HG02852 (cell line): Measurements from ENCODE around the gene FTCDNL1.

Experiments
- ATAC-seq: cut with Tn5 transposase; IDR thresholded peaks from one replicate; pipeline ENCODE4 v1.9.1; 2021; ENCODE audit warnings: mild to moderate bottlenecking, moderate library complexity; ENCODE audit not compliant: unreplicated experiment

Gene FTCDNL1

DNA sequence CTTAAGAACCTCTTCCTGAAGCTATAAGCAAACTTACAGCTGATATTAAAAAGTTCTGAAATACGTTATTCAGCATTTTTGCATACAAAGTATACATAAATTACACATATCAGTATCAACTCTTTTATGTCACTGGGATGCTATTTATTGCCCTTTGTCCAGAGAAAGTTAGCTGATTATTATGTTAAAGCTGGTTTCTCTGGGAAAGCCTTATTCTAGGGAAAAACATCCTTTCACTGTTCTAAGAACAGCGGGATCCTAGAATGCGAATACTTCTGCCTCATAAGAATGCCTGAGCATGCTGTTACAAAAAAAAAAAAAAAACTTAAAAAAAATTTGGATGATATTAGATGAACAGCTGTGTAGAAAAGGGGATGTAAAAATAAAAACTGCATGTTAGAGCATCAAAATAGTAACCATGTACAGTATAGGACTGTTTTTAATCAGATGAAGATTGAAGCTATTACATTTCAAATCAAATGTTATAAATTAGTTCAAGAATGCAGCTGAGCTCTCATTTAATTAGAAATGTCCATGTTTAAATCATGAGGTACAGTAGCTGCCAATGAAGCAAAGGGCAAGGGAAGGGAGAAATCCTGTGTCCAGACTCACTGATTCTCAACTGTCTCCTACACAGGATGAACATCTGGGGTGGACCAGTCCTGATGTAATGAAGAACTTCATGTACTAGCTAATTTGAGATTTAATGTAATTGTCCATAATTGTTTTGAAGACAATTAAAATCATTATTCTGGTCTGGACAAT lies 8.2 kb downstream of the FTCDNL1 start:
- no peak for ATAC-seq

DNA sequence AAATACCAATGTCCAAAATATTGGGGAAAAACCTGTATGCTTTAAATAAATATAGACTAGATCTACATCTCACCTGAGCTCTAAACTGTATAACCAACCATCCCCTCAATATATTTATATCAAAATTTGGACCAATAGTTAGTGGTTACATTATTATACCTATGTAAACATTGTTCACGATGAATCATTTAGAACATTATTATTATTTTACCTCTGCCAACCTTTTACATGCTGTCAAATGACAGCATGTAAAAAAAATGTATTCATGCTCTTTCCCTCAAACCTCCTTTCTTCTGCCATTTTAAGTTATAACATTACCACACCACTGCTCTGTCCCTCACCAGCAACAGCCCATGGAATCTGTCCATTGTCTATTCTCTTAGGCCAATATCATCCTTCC lies 9.6 kb downstream of the FTCDNL1 start:
- no peak for ATAC-seq

DNA sequence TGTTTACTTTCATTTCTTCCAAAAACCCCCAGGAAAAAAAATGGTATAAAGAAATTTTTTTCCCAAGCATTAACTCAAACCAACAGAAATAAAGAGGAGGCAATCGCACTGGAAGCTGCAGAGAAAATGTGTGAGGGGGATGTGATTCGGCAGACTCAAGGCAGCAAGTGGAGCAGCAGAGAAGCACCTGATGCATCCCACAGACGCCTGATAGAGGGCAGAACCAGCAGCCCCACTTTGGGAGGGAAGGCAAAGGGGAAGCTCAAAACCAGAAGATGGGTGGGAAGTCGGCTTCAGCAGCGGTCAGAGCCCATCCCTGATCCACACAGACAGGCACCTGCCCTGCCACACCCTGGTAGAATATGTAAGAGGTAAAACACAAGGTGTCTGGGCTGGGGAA lies 12.6 kb downstream of the FTCDNL1 start:
- ATAC-seq: no peak

DNA sequence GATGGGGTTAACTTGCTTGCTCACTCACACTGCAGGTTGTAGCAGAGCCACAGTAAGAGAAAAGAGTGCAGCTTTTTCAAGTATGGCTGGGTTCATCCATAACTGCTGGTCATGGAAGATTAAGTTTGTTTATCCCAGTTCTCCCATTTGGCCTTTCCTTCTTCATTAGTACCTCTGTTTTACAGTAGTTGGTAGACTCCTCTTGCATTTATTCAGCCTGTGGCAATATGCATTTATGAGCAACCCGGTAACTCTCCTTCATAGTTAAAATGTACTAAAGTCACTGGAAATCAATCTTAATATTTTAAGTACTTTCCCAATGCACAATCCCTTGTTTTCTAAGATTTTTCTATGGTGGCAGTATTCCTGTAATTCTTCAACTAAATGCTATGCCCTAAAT lies 14.0 kb downstream of the FTCDNL1 start:
- no peak for ATAC-seq

DNA sequence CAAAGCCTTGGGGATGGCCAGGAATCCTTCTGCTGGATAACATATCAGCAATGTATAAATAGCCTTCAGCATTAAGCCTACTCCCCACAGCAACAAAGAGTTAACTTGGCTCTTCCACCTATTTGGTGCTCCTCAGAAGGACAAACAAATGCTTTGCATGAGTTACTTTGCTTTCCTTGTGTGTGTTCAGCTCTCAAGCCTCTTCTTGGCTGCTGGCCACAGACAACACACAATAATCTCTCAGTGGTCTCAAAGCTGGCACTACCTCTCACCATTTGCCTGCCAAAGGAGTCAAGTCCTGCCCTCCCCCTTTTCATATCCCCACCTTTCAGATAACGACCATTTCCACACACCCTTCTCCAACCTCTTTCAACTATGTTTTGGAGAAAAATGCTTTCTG lies 17.5 kb downstream of the FTCDNL1 start:
- ATAC-seq: no peak

DNA sequence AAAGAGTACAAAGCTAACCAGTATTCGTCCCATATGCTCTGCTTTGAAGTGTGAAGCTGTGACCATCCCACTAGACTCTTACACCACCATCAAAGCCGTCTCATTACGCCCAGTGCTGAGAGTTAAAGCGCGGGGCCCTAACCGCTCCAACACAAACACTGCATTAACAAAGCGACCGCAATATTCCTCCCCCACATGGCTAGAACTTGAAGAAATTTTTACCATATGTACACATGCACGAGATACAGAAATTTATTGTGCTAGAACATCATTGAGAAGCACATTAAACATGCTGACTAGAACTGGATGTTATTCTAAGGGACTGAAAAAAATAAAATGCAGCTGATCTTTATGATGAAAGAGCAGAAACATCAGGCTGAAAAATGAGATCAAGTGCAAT lies 20.5 kb downstream of the FTCDNL1 start:
- ATAC-seq: no peak

DNA sequence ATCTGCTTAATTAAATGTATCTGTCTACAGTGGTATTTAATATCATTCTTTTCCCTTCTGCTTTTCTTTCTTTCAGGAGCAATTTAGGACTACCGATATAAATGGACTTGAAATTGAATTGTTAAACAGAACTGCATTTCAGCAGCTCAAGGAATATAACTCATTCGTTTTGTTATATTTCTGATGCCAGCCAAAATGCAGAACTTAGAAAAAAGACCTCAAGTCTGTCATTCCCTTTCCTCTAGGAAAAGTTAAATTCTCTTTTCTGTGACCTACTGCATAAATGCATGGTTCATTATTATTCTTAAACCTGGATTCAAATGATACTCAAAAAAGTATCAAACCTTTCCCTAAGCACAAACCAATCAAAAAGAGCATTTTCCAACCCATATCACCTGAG lies 21.4 kb downstream of the FTCDNL1 start:
- ATAC-seq: no peak

DNA sequence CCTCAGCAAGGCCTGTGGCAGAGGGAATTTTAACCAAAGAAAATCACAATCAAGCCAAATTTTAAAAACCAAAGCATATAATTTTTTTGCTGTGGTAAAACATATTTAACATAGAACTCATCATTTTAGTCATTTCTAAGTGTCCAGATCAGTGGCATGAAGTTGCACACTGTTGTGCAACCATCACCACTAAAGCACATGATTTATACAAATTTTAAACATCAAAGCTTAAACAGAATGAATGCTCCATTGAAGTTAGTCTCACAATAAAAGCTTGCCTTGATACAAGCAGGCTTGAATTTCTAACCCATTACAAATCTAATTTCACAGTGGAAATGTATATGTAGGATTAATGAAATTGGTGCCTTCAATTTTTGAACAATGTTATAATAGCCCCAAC lies 31.2 kb downstream of the FTCDNL1 start:
- ATAC-seq: no peak

DNA sequence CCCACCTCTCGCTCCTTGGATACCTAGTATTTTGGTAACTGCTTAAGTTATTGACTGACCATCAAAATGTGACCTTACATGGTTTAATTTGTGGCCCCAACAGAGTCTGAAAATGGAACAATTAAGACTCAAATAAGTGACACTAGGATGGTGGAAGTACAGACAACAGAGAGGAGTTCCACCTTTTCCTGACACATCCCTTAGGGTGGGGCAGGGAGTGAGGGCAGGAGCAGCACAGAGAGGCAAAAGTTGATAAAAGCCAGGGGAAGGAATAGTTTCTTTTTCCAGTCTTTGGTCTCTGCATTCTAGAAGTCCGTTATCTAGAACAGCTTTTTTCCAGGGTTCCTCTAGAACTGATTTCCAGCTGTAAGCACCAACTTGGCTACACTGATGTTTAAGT lies 32.2 kb downstream of the FTCDNL1 start:
- ATAC-seq: no peak

DNA sequence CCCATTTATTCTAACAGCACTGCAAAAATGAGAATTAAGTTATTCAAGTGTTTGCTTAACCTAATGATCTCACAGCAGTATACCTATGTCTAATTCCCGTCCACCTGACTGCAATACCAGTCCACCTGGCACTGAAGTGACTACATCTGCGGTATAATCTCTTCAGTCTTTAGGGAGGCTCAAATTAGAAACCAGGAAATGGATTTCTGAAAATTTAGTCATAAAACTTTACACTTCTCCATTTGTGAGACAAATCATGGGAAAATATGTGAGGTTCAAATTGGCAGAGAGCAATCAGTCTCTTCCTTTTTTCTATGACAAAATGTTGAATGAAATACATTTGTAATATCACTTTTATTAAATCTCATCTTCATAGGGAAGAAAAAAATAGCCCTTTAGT lies 33.0 kb downstream of the FTCDNL1 start:
- no peak for ATAC-seq

DNA sequence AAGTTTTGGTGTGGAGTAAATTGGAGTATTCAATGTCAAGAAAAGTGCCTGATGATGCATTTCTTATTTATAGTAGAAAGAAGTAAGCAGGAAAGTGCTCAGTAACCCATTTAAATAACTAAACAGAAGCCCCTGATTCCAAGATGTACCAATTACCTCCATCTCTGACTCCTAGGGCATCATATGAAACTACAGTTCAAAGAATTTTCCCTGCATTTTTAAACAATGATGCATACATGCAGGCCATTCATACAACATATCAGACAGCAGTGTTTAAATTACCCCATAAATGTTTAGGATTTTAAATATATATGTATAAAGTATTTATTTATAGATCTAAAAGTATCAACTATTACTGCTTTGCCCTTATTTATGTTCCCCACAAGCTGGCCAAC lies 36.2 kb downstream of the FTCDNL1 start:
- no peak for ATAC-seq

DNA sequence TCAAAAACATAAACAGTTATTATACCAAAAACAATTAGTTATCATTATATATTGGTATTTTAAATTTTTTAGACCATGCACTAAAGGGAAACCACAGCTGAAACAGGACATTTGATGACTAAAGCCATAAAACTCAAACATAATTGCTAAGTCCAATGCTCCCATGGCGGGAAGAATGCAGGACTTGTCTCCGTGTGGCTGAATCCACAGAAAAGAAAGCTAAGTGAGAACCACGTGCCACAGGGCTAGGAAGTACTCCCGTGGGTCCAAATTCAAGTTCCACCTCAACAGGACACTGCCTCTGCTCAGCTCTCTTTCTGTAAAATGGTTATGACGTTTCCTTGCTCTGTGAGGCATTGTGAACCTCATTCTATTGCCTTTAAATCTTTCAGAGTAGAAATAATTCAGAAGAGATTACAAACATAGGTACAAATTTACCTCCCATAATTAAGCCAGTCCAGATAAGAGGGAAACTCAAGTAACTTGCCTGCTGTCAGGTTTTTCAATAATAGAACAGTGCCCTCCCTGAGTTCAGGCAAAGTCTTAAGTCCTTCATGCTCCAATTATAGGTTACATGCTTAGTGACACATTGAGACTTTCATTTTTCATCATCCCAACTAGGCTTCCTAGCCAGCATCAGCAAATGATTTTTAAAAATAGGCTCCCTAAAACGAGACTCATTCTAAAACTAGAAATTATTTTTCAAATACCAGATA lies 36.7 kb downstream of the FTCDNL1 start:
- ATAC-seq: no peak

DNA sequence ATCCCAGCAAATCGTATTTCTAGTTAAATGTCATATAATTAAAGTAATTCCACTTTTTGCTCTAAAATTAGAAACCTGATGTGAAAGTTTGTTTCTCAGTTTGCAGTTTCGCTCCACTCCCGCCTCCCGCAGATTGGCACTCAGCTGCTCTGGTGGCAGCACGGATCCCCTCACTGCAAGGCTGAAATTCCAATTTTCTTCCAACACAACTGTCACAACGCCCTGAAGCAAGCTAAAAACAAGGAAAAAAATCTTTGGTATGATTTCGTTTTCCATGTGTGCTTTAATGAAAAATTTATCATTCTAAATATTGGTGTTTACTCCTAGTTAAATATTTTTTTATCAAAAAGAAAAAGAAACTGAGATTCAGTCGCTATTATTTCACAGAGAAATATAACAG lies 38.5 kb downstream of the FTCDNL1 start:
- ATAC-seq: no peak

DNA sequence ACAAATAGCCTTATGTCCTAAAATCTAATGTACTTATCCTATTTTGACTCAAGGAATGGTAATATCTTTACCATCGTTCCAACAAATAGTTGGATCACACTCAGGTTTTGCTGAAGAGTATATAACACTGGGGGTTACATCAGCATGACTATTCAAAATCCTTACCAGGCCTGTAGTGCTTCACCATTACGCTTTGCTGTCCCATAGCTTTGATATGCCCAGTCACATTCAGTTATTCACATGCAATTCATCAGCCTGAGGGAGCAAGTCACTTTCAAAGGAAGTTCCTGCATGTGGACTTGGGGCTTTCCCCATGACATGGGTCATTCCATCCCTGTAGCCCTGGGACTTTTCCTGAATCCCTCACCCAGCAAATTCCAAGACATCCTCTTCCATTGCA lies 39.6 kb downstream of the FTCDNL1 start:
- ATAC-seq: no peak

DNA sequence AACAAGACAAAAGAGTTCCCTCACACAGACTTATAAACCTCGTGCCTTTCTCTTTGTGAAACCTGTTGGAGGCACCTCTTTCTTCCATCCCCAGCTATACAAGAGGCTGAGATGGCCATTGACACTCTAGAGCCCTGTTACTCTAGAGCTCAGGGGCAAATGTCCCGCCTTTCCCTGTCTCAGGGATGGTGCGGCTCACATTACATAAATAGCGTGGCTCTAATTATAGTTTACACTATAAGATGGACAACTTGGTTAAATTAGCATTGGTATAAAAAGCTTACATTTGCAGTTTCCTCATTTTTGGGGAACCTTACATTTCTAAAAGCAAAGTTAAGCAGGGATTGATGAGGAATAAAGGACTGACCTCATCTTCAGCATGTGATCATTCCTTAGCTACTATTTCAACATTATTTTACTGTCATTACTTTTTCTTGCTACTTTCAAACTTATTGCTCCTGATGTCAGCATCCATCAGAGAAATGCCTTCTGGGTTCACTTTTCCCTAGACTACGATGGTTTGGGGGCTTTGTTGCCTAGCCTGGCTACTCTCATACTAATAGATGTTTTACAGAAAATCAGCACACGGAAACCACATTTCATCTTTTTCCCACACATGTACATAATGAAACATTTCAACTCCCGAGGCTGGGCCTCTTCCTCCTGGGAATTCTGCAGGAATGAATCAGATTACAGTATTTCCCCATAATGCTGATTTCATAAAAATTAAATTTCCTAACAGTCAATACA lies 40.4 kb downstream of the FTCDNL1 start:
- ATAC-seq: no peak

DNA sequence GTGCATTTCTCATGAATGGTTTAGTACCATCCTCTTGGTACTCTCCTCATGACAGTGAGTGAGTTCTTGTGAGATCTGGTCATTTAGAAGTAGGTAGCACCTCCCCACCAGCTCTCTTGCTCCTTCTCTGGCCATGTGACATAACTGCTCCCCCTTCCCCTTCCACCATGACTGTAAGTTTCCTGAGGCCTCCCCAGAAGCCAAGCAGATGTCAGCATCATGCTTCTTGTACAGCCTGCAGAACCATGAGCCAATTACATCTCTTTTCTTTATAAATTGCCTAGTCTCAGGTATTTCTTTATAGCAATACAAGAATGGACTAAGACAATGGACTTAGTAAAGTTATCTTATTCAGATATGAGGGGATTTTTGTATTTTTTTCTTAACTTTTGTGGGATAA lies 43.0 kb downstream of the FTCDNL1 start:
- no peak for ATAC-seq

DNA sequence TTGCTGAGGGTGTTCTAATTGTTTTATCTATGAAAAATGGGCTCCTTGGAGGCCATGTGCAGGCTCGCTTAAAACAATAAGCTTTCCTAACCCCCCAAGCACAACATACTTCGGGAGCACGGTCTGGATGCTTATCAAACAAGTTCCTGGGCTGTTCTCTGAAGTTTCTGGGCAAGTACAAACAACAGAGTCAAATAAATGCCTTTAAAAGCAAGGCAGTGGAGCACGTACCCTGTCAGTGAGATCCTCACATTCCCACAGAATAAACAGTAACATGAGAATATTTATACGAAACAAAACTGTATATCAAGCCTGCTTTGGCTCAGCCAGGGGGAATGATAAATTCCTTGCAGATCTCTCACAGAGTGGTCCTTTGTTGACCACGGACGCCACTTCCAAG lies 44.8 kb downstream of the FTCDNL1 start:
- ATAC-seq: no peak

DNA sequence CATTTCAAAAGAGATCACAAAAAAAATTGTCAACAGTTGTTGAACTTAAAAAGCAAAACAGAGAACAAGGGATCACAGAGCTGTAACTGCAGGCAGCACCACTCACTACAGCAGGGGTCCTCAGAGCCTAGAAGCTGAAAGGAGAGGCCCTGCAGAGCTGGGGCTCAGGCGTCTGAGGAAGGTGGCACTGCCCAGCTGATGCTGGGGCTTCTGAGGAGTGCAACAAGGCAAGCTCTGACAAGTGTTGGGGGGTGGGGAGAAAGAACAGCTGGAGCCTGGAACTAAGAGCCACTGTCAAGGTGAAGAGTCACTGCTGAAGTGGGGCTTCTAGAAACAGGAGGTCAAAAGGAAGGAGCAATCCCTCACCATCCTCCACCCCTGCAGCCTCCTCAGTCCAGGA lies 46.2 kb downstream of the FTCDNL1 start:
- no peak for ATAC-seq

DNA sequence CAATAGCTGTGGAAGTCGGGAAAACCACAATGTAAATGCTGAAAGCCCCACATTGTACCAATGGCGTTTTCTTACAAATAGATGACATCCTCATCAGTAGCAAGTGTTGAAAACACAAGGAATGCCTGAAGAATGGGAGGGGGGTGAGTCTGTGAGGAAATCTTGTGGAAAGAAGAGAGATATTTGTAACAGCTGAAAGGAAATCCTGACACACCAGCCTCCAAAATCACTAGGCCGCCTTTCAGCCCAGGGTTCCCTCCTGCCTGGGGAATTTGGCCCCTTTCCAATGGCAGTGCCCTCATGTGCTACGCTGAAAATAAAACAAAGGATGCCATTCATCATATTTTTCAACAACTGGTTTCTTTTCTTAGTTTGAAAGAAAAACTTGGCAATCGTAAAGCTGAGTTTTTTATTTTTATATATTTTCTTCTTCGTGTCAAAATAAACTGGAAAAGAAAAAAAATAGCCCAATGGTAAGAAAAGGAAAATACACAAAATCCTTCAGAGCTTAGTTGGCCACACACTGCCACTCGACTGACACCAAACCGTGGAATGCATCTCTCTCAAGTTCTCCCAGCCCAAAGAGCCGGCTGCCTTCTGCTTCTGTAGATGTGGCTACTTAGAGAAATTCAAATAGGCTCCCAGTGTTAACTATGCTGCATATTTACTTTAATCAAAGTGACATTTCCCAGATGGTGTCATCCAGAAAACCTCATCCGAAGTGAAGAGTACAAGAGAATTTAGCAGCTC lies 52.0 kb downstream of the FTCDNL1 start:
- no peak for ATAC-seq

DNA sequence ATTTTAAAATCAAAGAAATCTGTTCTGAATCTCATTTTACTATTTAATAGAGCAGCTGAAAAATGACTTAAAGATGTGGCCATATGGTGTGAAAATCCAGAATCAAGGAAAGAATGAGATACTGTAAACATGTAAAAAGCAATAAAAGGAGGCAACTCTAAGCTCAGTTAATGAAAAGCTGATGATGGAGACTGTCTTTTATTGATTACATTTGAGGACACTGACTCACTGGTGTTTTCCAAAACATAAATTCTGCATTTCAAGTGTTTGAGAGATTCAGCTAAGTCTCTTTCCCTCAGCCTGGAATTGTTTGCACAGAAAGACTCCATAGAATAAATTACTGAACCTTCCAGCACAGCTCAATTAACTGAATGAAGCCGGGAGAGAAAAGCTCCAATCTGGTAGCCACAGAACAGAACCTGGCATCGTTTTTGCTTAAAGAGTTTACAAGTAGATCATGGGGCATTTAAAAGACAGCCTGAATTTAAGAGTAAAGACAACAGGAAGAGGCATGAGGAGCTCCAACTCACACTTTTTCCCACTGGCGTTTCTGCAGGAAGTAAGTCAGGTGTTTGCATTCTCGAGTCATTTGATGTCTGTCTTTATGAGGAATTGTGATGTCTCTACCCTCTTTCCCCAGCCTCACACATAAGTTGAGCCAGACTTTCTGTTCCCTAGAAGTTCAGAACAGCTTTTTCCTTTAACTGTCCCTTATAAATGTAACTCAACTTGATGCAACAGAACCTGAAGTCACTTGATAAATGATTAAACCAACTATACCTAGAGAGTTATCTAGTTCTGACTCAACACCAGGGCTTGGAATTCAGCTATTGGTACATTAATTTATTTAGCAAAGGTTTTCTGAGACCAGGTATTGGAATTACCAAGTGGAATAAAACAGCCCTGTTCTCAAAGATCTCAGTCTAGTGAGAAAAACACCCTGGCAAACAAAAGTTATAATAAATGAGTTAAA lies 53.3 kb downstream of the FTCDNL1 start:
- ATAC-seq: no peak
